Esophagus squamous epithelium (tissue), 5 donors: ENCODE data around the gene NTF3. TPM values are rescaled to one million over a fixed set of nuclear protein-coding genes. Genes with fewer than 3 reads are reported as not detected.

Source experiments
- DNase-seq: peaks from one replicate; lab custom pipeline; 2025; lab: John Stamatoyannopoulos, UW
- H3K27ac ChIP-seq, 4 donors: fragments of 200-600 bp; sonication (generic); one replicate each; pipeline ENCODE4 v1.5.1; 2016 to 2019; ENCODE audit warnings: mild to moderate bottlenecking in 1 of 4
- H3K27me3 ChIP-seq, 4 donors: fragments of 200-600 bp; sonication (generic); 1 replicate in 3 of 4; 2 replicates in 1 of 4; pipeline versions ENCODE4 v1.5.1 to v1.6.0; 2017 to 2021; ENCODE audit warnings: antibody characterized with exemption in 1 of 4
- H3K36me3 ChIP-seq, 3 donors: fragments of 200-600 bp; sonication (generic); one replicate each; pipeline ENCODE4 v1.5.1; 2016 to 2019
- H3K4me1 ChIP-seq, 3 donors: fragments of 200-600 bp; sonication (generic); one replicate each; pipeline ENCODE4 v1.5.1; 2017 to 2019
- H3K4me3 ChIP-seq, 4 donors: fragments of 200-600 bp; sonication (generic); 1 replicate in 3 of 4; 2 replicates in 1 of 4; pipeline ENCODE4 v1.5.1; 2016 to 2019; ENCODE audit warnings: mild to moderate bottlenecking in 2 of 4, moderate library complexity in 1 of 4
- H3K9me3 ChIP-seq, 3 donors: fragments of 200-600 bp; sonication (generic); one replicate each; pipeline ENCODE4 v1.5.1; 2016 to 2019
- CTCF ChIP-seq, 6 experiments: fragments of 450-650 bp in 4 of 6; fragments of 200-600 bp in 2 of 6; sonication (generic) in 2 of 6; IDR thresholded peaks; one replicate each; pipeline ENCODE4 v1.5.1; 2016 to 2019; ENCODE audit warnings: antibody characterized with exemption in 6 of 6, mild to moderate bottlenecking in 4 of 6, moderate library complexity in 4 of 6
- POLR2A ChIP-seq, 4 donors: fragments of 450-650 bp; IDR thresholded peaks; one replicate each; pipeline ENCODE4 v1.6.1; 2017; ENCODE audit warnings: antibody characterized with exemption in 4 of 4, mild to moderate bottlenecking in 4 of 4, moderate library complexity in 3 of 4
- WGBS, 2 donors: methylation state at CpG; one replicate each; pipeline ENCODE4 v1.1.5; 2018; 5-methylcytosine and 5-hydroxymethylcytosine counted together
- intact Hi-C: fragments of 100-400 bp; cut with DNase I; formaldehyde crosslinking; loops from one replicate; pipeline ENCODE4 v1.15.0; 2022
- total RNA-seq, 4 donors: library from RNA; depleted of rRNA; stranded (reverse); fragments of >200 nt; gene quantifications; one replicate each; pipeline ENCODE4 v1.1.0, GENCODE V29; 2016
- donor health status: DM: yes; HTN: yes; CAD: no.

NTF3 gene
- total RNA-seq, 4 donors from 2014 or later: 0.30 to 7.6 (median 1.9) TPM

- DNase-seq: no peak
- no peaks in the 10 kb centered on the region for H3K9me3 ChIP-seq
- TF ChIP-seq POLR2A (IDR thresholded peaks at IDR 0.05) (no peak), CTCF (IDR thresholded peaks at IDR 0.05) (no peak)
- no peaks in the 10 kb centered on the region for H3K36me3 ChIP-seq
- H3K4me1 ChIP-seq: peaks cover 0 to 15% (median 0%) of the 10 kb centered on the region in 3 donors
- intact Hi-C loops: no loop called here
- peaks cover 0 to 50% (median 0%) of the 10 kb centered on the region in 4 donors for H3K27me3 ChIP-seq
- WGBS, 2 donors: 45 to 47% methylated on average over 3 to 4 of the region's 5 CpGs
- H3K4me3 ChIP-seq: no peak overlapping the region
- H3K27ac ChIP-seq: no peak overlapping the region
Measured at GRCh38 chr12:5497329-5498053, 65.6 kb downstream of the NTF3 start.

GRCh38 chr12:5498076-5498475, 66.2 kb downstream of the NTF3 start:
- intact Hi-C loops: no loop called here
- Histone ChIP-seq H3K4me3 (no peak overlapping the region), H3K4me1 (peaks cover 0 to 16% (median 0%) of the 10 kb centered on the region in 3 donors), H3K27me3 (peaks cover 0 to 54% (median 0%) of the 10 kb centered on the region in 4 donors), H3K27ac (no peak overlapping the region), H3K36me3 (no peaks in the 10 kb centered on the region), H3K9me3 (no peaks in the 10 kb centered on the region)
- 18 to 40% methylated on average over 2 to 3 of the region's 3 CpGs for WGBS, 2 donors
- TF ChIP-seq CTCF (IDR thresholded peaks at IDR 0.05) (no peak), POLR2A (IDR thresholded peaks at IDR 0.05) (no peak)
- DNase-seq: no peak

GRCh38 chr12:5498806-5499205, 66.9 kb downstream of the NTF3 start:
- no peaks in the 10 kb centered on the region for H3K36me3 ChIP-seq
- intact Hi-C loops: no loop called here
- no peak for DNase-seq
- TF ChIP-seq POLR2A (IDR thresholded peaks at IDR 0.05) (no peak), CTCF (IDR thresholded peaks at IDR 0.05) (no peak)
- peaks cover 0 to 24% (median 0%) of the 10 kb centered on the region in 3 donors for H3K4me1 ChIP-seq
- H3K27ac ChIP-seq: no peak overlapping the region
- H3K4me3 ChIP-seq: no peak overlapping the region
- no peaks in the 10 kb centered on the region for H3K9me3 ChIP-seq
- WGBS, 2 donors: 74 to 85% methylated on average over 6 of the region's 8 CpGs
- H3K27me3 ChIP-seq: peaks cover 0 to 55% (median 0%) of the 10 kb centered on the region in 4 donors

- no peak overlapping the region for H3K4me3 ChIP-seq
- peaks cover 0 to 64% (median 0%) of the 10 kb centered on the region in 4 donors for H3K27me3 ChIP-seq
- H3K36me3 ChIP-seq: no peaks in the 10 kb centered on the region
- DNase-seq: no peak
- intact Hi-C loops: no loop called here
- peaks cover 0 to 32% (median 3%) of the 10 kb centered on the region in 3 donors for H3K4me1 ChIP-seq
- no peak for TF ChIP-seq POLR2A (IDR thresholded peaks at IDR 0.05)
- no peak for TF ChIP-seq CTCF (IDR thresholded peaks at IDR 0.05)
- 72 to 74% methylated on average over 9 of the region's 9 CpGs for WGBS, 2 donors
- no peak overlapping the region for H3K27ac ChIP-seq
- no peaks in the 10 kb centered on the region for H3K9me3 ChIP-seq
Measured at GRCh38 chr12:5499566-5500330, 67.8 kb downstream of the NTF3 start.

- intact Hi-C loops: no loop called here
- H3K27me3 ChIP-seq: peaks cover 0 to 70% (median 0%) of the 10 kb centered on the region in 4 donors
- no peaks in the 10 kb centered on the region for H3K9me3 ChIP-seq
- no peak overlapping the region for H3K27ac ChIP-seq
- H3K36me3 ChIP-seq: no peaks in the 10 kb centered on the region
- no peak for TF ChIP-seq CTCF (IDR thresholded peaks at IDR 0.05)
- TF ChIP-seq POLR2A (IDR thresholded peaks at IDR 0.05): no peak
- WGBS, 2 donors: 72 to 78% methylated on average over 7 of the region's 7 CpGs
- no peak for DNase-seq
- H3K4me1 ChIP-seq: peaks cover 0 to 32% (median 3%) of the 10 kb centered on the region in 3 donors
- no peak overlapping the region for H3K4me3 ChIP-seq
Measured at GRCh38 chr12:5500331-5500659, 68.4 kb downstream of the NTF3 start.
